ENCODE results near the gene DDX5. TPM values are rescaled to one million over a fixed set of nuclear protein-coding genes. Genes with fewer than 3 reads are reported as not detected.
"Not testable (repeated sequence)": the region's sequence is repeated elsewhere in the genome, so short reads cannot be mapped to it uniquely, and the experiment has no call there.

The DDX5 gene
- total RNA-seq, 1 donor from 2014 or later = 771 TPM

DNA sequence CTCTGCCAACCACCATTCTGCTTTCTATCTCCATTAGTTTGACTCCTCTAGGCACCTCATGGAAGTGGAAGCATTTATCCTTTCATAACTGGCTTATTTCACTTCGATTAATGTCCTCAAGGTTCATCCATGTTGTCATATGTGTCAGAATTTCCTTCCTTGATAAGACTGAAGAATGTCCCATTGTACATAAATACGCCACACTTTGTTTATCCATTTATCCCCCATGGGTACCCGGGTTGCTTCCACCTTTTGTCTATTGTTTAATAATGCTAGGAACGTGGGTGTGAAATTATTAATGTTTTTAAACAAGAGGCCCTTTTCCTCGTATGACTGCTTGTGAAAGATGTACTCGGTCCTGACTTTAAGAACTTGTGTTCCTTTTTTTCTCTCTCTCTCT is 44.3 kb downstream of the DDX5 start:
- H3K4me3 Mint-ChIP-seq (ENCODE audit: unreplicated experiment) = no peak overlapping the region
- H3K36me3 Mint-ChIP-seq (ENCODE audit: low read depth, unreplicated experiment) = peaks cover 8% of the 10 kb centered on the region
- H3K27me3 Mint-ChIP-seq (ENCODE audit: unreplicated experiment) = peaks cover 5% of the 10 kb centered on the region
- H3K4me1 Mint-ChIP-seq (ENCODE audit: unreplicated experiment) = peaks cover 17% of the 10 kb centered on the region
- H3K9me3 Mint-ChIP-seq (ENCODE audit: unreplicated experiment) = no peaks in the 10 kb centered on the region
- DNase-seq (ENCODE audit: low spot score) = no peak
- TF ChIP-seq, protein P1, sequence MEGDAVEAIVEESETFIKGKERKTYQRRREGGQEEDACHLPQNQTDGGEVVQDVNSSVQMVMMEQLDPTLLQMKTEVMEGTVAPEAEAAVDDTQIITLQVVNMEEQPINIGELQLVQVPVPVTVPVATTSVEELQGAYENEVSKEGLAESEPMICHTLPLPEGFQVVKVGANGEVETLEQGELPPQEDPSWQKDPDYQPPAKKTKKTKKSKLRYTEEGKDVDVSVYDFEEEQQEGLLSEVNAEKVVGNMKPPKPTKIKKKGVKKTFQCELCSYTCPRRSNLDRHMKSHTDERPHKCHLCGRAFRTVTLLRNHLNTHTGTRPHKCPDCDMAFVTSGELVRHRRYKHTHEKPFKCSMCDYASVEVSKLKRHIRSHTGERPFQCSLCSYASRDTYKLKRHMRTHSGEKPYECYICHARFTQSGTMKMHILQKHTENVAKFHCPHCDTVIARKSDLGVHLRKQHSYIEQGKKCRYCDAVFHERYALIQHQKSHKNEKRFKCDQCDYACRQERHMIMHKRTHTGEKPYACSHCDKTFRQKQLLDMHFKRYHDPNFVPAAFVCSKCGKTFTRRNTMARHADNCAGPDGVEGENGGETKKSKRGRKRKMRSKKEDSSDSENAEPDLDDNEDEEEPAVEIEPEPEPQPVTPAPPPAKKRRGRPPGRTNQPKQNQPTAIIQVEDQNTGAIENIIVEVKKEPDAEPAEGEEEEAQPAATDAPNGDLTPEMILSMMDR (IDR thresholded peaks at IDR 0.05; ENCODE audit: unreplicated experiment) = no peak
- H3K27ac Mint-ChIP-seq (ENCODE audit: unreplicated experiment) = peak overlapping the region; percentile 79

DNA sequence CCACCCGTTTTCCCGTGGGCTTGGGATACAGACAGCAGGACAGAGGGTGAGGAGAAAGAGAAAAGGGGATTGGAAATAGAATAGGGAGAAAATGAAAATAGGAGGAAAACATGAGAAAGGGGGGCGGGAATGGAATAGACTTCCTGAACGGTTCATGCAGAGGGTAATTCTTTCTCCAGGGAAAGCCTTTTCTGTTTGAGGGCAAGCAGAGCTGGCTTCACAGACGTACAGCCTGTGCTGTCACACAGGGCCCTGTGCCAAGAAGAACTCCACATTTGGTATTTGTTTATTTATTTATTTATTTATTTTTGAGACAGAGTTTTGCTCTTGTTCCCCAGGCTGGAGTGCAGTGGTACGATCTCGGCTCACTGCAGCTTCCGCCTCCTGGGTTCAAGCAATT is 45.1 kb downstream of the DDX5 start:
- peaks cover 17% of the 10 kb centered on the region for H3K4me1 Mint-ChIP-seq (ENCODE audit: unreplicated experiment)
- H3K27ac Mint-ChIP-seq (ENCODE audit: unreplicated experiment) = peak overlapping the region; percentile 64
- DNase-seq (ENCODE audit: low spot score) = no peak
- TF ChIP-seq, protein P1 (IDR thresholded peaks at IDR 0.05; ENCODE audit: unreplicated experiment) = no peak
- peaks cover 4% of the 10 kb centered on the region for H3K36me3 Mint-ChIP-seq (ENCODE audit: low read depth, unreplicated experiment)
- no peak overlapping the region for H3K4me3 Mint-ChIP-seq (ENCODE audit: unreplicated experiment)
- no peaks in the 10 kb centered on the region for H3K9me3 Mint-ChIP-seq (ENCODE audit: unreplicated experiment)
- H3K27me3 Mint-ChIP-seq (ENCODE audit: unreplicated experiment) = peaks cover 5% of the 10 kb centered on the region

DNA sequence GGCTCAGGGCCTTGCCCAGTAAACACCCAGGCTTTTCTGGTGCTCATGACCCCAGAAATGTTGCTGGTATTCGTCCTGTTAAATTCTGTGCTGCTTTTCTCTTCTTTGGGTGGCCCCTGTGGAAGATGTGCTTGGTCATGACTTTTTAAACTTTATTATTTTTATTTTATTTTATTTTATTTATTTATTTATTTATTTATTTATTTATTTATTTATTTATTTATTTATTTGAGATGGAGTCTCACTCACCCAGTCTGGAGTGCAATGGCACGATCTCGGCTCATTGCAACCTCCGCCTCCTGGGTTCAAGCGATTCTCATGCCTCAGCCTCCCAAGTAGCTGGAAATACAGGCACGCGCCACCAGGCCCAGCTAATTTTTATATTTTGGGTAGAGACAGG is 46.3 kb downstream of the DDX5 start:
- not testable (repeated sequence) for H3K27me3 Mint-ChIP-seq (ENCODE audit: unreplicated experiment); H3K4me3 Mint-ChIP-seq (ENCODE audit: unreplicated experiment); DNase-seq (ENCODE audit: low spot score); H3K9me3 Mint-ChIP-seq (ENCODE audit: unreplicated experiment); H3K27ac Mint-ChIP-seq (ENCODE audit: unreplicated experiment); H3K36me3 Mint-ChIP-seq (ENCODE audit: low read depth, unreplicated experiment)
- H3K4me1 Mint-ChIP-seq (ENCODE audit: unreplicated experiment) = peaks cover 17% of the 10 kb centered on the region

DNA sequence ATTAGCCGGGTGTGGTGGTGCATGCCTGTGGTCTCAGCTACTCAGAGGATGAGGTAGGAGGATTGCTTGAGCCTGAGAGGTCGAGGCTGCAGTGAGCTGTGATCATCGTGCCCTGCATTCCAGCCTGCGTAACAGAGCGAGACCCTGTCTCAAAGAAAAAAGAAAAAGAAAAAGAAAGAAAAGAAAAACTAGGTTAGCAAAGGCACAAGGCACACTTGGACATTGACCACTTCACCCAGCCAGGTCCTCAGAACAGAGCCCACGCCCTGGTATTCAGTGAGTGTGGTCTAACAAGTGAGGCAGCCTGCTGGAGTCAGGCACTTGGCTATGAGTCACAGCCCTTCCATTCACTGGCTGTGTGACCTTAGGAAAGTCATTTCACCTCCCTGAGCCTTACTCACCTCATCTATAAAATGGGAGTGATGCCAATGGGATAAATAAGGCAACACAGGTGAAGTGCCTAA is 46.8 kb downstream of the DDX5 start:
- DNase-seq (ENCODE audit: low spot score) = no peak
- H3K27me3 Mint-ChIP-seq (ENCODE audit: unreplicated experiment) = peaks cover 5% of the 10 kb centered on the region

DNA sequence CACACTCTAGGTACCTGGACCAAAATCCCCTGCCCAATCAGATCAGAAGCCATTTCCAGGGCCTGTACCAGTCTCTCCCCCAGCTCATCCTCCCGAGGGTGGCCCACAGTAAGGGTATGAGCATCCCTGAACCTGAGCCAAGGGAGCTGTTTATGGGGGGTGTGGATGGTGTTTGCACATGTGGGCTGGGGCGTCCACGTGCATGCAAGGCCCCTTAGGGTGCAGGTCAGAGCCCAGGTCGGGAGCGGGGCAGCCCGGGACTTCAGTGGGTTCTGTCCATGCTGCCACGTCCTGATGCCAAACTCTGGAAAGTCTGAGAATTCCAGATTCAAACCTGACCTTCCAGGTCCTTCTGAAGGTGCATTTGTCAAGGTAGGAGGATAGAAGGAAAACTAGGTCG is 47.3 kb downstream of the DDX5 start:
- Mint-ChIP-seq H3K4me3 (ENCODE audit: unreplicated experiment) (no peak overlapping the region), H3K27ac (ENCODE audit: unreplicated experiment) (no peak overlapping the region)

More for the DNA sequence above, 46.8 kb downstream of the DDX5 start:
- Mint-ChIP-seq H3K9me3 (ENCODE audit: unreplicated experiment) (no peaks in the 10 kb centered on the region), H3K27ac (ENCODE audit: unreplicated experiment) (no peak overlapping the region), H3K4me3 (ENCODE audit: unreplicated experiment) (no peak overlapping the region), H3K36me3 (ENCODE audit: low read depth, unreplicated experiment) (peaks cover 4% of the 10 kb centered on the region), H3K4me1 (ENCODE audit: unreplicated experiment) (peaks cover 17% of the 10 kb centered on the region)
- TF ChIP-seq, protein P1 (IDR thresholded peaks at IDR 0.05; ENCODE audit: unreplicated experiment) = no peak

More for the DNA sequence above, 47.3 kb downstream of the DDX5 start:
- Mint-ChIP-seq H3K4me1 (ENCODE audit: unreplicated experiment) (peaks cover 17% of the 10 kb centered on the region), H3K9me3 (ENCODE audit: unreplicated experiment) (no peaks in the 10 kb centered on the region), H3K27me3 (ENCODE audit: unreplicated experiment) (peaks cover 5% of the 10 kb centered on the region), H3K36me3 (ENCODE audit: low read depth, unreplicated experiment) (peaks cover 4% of the 10 kb centered on the region)
- TF ChIP-seq, protein P1 (IDR thresholded peaks at IDR 0.05; ENCODE audit: unreplicated experiment) = no peak
- no peak for DNase-seq (ENCODE audit: low spot score)

Data from endothelial cell (in vitro differentiated cells).